Measurements from ENCODE around the gene GGA1. TPM values are rescaled to one million over a fixed set of nuclear protein-coding genes. Genes with fewer than 3 reads are reported as not detected.

Gene GGA1
- total RNA-seq, 2 donors from 2014 or later: 17.7 to 29.0 TPM

DNA sequence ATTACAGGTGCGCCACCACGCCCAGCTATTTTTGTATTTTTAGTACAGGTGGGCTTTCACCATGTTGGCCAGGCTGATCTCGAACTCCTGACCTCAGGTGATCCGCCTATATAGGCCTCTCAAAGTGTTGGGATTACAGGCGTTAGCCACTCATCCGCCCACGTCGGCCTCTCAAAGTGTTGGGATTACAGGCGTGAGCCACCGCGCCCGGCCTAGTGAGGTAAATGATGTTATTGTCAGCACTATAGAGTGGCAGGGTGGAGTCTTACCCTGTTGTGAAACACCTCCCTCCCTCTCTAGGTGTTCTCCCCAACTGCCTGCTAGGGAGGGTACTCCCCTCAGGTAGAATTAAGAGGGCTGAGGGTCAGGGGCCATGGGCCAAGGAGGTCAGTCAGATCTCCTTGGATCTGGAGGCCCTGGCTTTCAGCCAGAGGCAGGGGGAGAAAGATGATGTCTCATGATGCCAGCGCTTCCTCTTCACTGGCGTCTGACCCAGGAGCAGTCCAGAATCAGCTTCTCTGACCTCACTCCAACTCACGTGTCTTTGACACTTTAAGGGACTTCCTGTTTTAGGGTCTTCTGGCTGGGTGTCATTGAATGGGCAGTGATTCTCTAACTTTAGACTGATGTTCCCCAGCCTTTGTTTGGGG is 2.0 kb downstream of the GGA1 start:
- no peaks in the 10 kb centered on the region for H3K9me3 ChIP-seq
- DNase-seq (ENCODE audit: low spot score): no peak
- H3K36me3 ChIP-seq: peaks cover 6% of the 10 kb centered on the region
- peaks cover 0 to 39% of the 10 kb centered on the region in 2 donors for H3K4me1 ChIP-seq
- no peak overlapping the region for H3K27ac ChIP-seq
- no peak for TF ChIP-seq CTCF (IDR thresholded peaks at IDR 0.05)
- H3K27me3 ChIP-seq: no peaks in the 10 kb centered on the region
- H3K4me3 ChIP-seq: no peak overlapping the region

DNA sequence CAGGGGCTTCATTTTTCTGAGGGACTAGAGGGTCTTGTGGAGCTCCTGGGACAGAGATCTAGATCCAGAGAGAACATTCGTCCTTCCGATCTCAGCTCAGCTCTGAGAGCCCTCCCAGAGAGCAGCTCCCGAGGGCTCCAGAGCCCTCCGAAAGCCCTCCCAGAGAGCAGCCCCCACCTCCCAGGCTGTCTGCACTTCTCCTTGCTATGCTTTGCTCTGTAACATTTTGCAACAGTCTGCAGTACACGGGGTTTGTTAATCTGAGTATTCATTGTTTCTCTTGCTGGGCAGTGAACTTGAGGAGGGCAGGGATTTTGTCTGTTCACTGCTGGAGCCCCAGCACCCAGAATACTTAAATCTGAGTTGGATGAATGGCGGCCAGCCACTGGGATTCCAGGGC is 2.6 kb downstream of the GGA1 start:
- no peak for DNase-seq (ENCODE audit: low spot score)
- Histone ChIP-seq H3K4me3 (no peak overlapping the region), H3K27ac (no peak overlapping the region), H3K4me1 (peaks cover 0 to 39% of the 10 kb centered on the region in 2 donors), H3K36me3 (peaks cover 7% of the 10 kb centered on the region), H3K27me3 (no peaks in the 10 kb centered on the region), H3K9me3 (no peaks in the 10 kb centered on the region)
- TF ChIP-seq CTCF (IDR thresholded peaks at IDR 0.05): no peak

DNA sequence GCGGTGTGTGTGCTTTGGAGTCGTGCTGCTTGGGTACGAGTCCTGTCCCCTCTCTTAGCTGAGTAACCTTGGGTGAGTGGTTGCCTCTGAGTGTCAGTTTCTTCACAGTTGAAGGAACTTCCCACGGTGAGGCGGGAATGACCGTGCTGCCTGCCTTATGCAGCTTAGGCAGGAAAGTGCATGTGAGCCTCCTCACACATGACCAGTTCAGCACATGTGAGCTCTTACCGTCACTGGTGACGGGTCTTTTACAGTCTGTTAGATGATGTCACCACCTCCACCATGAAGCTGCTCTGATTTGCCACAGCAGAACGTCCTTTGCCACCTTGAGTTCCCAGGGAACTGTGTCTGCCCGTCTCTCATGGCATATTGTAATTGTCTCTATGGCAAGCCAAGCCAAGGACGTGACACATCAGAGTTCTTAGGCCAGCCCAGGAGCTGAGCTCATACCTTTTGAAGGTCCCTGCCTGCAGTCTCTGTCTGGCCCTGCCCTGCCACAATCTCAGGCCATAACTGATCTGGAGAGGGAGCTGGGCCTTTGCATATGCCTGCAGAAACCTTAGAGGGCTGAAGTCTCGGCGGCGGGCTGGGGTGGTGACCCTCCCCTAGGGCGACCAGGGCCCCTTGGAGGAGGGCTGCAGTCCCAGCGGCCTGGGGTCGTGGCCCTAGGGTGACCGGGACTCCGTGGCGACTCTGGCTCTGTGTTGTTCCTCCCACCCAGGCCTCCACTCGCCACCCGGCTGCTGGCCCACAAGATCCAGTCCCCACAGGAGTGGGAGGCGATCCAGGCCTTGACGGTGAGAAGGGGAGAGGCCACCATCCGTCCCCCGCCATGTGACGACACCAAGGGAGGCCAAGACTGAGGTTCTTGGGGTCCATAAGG is 7.8 kb downstream of the GGA1 start:
- H3K27me3 ChIP-seq: no peaks in the 10 kb centered on the region
- H3K9me3 ChIP-seq: no peaks in the 10 kb centered on the region
- H3K27ac ChIP-seq: no peak overlapping the region
- peaks cover 0 to 2% of the 10 kb centered on the region in 2 donors for H3K4me1 ChIP-seq
- peaks cover 45% of the 10 kb centered on the region for H3K36me3 ChIP-seq
- no peak overlapping the region for H3K4me3 ChIP-seq
- DNase-seq (ENCODE audit: low spot score): no peak
- TF ChIP-seq CTCF (IDR thresholded peaks at IDR 0.05): no peak

- no peak for DNase-seq (ENCODE audit: low spot score)
- H3K4me3 ChIP-seq: no peak overlapping the region
- H3K9me3 ChIP-seq: no peaks in the 10 kb centered on the region
- peaks cover 49% of the 10 kb centered on the region for H3K36me3 ChIP-seq
- no peak overlapping the region for H3K27ac ChIP-seq
- no peaks in the 10 kb centered on the region for H3K27me3 ChIP-seq
- no peak for TF ChIP-seq CTCF (IDR thresholded peaks at IDR 0.05)
- no peaks in the 10 kb centered on the region for H3K4me1 ChIP-seq
Measured at GRCh38 chr22:37617431-37617830, 8.8 kb downstream of the GGA1 start.

DNA sequence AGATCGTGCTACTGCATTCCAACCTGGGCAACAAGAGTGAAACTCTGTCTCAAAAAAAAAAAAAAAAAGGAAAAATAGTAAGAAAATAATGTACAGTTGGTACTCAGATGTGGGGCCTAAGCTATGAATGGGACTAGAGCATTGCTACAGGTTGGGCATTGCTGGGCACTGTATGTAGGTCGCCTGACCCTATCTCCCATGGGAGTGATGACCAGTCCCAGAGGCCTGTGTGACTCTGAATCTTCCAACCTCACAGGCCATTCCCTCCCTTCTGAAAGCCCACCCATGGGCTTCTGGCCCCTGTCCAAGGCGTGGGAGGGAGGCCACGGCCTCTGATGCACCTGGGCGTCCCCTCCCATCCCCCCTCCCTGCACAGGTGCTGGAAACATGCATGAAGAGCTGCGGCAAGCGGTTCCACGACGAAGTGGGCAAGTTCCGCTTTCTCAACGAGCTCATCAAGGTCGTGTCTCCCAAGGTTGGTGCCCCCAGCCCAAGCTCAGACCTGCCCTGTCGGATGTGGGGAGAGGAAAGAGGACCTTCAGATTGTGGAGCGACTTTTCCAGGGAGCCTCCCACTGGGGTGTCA is 9.5 kb downstream of the GGA1 start:
- Histone ChIP-seq H3K36me3 (peaks cover 56% of the 10 kb centered on the region), H3K27me3 (no peaks in the 10 kb centered on the region), H3K4me3 (no peak overlapping the region), H3K4me1 (no peaks in the 10 kb centered on the region), H3K27ac (no peak overlapping the region), H3K9me3 (no peaks in the 10 kb centered on the region)
- no peak for TF ChIP-seq CTCF (IDR thresholded peaks at IDR 0.05)
- DNase-seq (ENCODE audit: low spot score): no peak
